ENCODE results near the gene SORL1.
A peak's percentile ranks its signal among the peaks of the same experiment; 100 is the strongest.
"Not testable (repeated sequence)": the region's sequence is repeated elsewhere in the genome, so short reads cannot be mapped to it uniquely, and the experiment has no call there.

SORL1 gene

GRCh38 chr11:121451986-121452608 is at the start of gene SORL1:
TSS of gene SORL1 (plus strand) at chr11:121452314. CDS start at chr11:121452332, 18 bp downstream.
- peak; percentile 76 for DNase-seq

- DNase-seq: no peak
These were observed 46.5 kb upstream of the SORL1 start for GRCh38 chr11:121405646-121406045.

- no peak for DNase-seq
These were observed 45.8 kb upstream of the SORL1 start for GRCh38 chr11:121406291-121406690.

- no peak for DNase-seq
These were observed 43.3 kb upstream of the SORL1 start for GRCh38 chr11:121408830-121409229.

GRCh38 chr11:121410041-121410440 is 42.1 kb upstream of the SORL1 start:
- DNase-seq: not testable (repeated sequence)

- DNase-seq: not testable (repeated sequence)
These were observed 40.8 kb upstream of the SORL1 start for GRCh38 chr11:121411330-121411729.

GRCh38 chr11:121412000-121412587 is 40.0 kb upstream of the SORL1 start:
- no peak for DNase-seq

GRCh38 chr11:121412711-121413415 is 39.3 kb upstream of the SORL1 start:
- no peak for DNase-seq

- no peak for DNase-seq
These were observed 37.8 kb upstream of the SORL1 start for GRCh38 chr11:121414141-121414913.

GRCh38 chr11:121415856-121416255 is 36.3 kb upstream of the SORL1 start:
- no peak for DNase-seq

GRCh38 chr11:121417055-121417551 is 35.0 kb upstream of the SORL1 start:
- peak; percentile 77 for DNase-seq

GRCh38 chr11:121417607-121418006 is 34.5 kb upstream of the SORL1 start:
- DNase-seq: no peak

- peak; percentile 90 for DNase-seq
These were observed 33.4 kb upstream of the SORL1 start for GRCh38 chr11:121418625-121419114.

GRCh38 chr11:121419836-121420235 is 32.3 kb upstream of the SORL1 start:
- no peak for DNase-seq

- DNase-seq: no peak
These were observed 31.7 kb upstream of the SORL1 start for GRCh38 chr11:121420398-121420797.

- no peak for DNase-seq
These were observed 30.8 kb upstream of the SORL1 start for GRCh38 chr11:121421149-121421901.

GRCh38 chr11:121422675-121423074 is 29.4 kb upstream of the SORL1 start:
- DNase-seq: peak; percentile 28

- no peak for DNase-seq
These were observed 26.3 kb upstream of the SORL1 start for GRCh38 chr11:121425828-121426227.

- DNase-seq: peak; percentile 44
These were observed 25.4 kb upstream of the SORL1 start for GRCh38 chr11:121426476-121427399.

GRCh38 chr11:121427400-121427744 is 24.7 kb upstream of the SORL1 start:
- DNase-seq: no peak

GRCh38 chr11:121429556-121429955 is 22.6 kb upstream of the SORL1 start:
- DNase-seq: no peak

Data from CD4-positive, alpha-beta T cell treated with Interleukin-10 for 1 hour (primary cell).